GM18520 (cell line): ENCODE measurements around the gene SDK1.
"Not testable (repeated sequence)": the region's sequence is repeated elsewhere in the genome, so short reads cannot be mapped to it uniquely, and the experiment has no call there.

Experiments used
- ATAC-seq: cut with Tn5 transposase; IDR thresholded peaks from one replicate; pipeline ENCODE4 v1.9.1; 2021; ENCODE audit not compliant: unreplicated experiment

SDK1 gene

DNA sequence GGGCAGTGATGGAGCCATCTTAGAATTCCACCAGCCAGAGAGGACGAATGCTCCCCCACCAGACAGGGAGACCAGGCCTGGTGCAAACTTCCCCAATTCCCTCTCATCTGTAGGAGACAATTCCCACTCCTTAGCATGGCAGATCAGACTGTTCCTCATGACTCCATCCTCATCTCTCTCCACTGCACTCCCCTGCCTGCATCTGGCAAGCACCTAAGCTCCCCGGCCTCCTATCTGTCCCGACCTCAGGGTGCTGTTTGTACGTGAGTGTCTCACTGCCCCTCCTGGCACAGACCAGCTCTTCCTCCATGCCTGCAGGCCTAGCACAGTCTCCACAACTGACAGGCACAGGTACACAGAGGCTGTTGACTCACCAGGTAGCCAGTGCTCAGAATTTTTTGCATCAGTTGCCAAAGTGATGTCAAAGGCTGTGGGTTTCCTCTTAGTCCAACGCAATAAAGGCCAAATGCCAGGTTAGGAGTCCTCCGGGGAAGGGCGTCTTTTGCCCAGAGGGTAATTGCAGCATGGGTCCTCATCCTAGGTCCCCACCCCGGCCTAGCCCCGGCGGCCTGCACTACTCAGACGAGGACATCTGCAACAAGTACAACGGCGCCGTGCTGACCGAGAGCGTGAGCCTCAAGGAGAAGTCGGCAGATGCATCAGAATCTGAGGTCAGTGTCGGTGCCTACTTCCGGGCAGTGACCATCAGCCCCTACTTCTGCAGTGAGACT, 944.2 kb downstream of the SDK1 start:
- ATAC-seq = no peak

DNA sequence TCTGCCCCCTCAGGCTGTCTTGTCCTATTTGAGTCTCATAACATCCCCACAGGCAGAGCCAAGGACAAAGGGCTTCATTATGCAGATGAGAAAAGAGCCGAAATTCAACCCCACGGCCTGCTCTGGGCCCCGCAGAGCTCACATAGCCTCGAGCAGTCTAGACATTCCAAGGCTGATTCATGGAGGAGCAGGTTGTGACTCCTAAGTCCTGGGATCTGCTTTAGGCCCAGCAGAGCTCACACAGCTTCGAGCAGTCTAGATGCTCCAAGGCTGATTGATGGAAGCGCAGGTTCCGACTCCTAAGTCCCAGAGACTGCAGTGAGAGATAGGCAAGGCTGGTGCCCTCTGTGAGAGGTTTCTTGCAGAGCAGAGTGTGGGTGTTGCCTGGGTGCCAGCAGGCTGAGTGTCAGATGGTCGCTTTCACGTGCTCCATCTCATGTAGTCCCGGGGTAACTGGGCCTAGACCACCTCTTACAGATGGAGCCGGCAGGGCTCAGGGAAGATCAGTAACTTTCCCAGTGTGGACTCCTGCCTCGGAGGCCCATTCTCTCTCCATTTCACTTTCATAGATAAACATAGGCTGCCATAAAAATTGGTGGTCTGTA, 944.9 kb downstream of the SDK1 start:
- ATAC-seq = no peak

DNA sequence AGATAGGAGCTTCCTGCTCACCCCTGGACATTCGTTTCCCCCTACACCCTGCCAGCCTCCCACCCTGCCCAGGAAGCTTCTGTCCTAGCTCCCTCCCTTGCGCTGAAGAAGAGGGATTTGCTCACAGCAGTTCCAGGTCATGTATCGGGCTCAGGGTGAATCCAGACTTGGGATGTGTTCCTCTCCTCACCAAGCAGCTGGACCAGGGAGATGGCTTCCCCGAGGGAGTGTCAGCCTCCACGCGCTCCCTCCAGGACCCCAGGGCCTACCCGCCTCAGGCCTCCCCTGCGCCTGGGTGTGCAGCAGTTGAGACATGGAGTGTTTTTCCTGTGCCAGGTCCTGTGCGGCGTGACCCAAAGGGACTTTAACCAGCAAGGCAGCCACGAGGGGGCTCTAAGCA, 945.5 kb downstream of the SDK1 start:
- no peak for ATAC-seq

- ATAC-seq = no peak
Observed at GRCh38 chr7:4247106-4247876, 946.2 kb downstream of the SDK1 start.

GRCh38 chr7:4248295-4248694, 947.2 kb downstream of the SDK1 start:
- no peak for ATAC-seq

- ATAC-seq = no peak
Observed at GRCh38 chr7:4249241-4249640, 948.2 kb downstream of the SDK1 start.

- no peak for ATAC-seq
Observed at GRCh38 chr7:4255336-4255735, 954.3 kb downstream of the SDK1 start.

DNA sequence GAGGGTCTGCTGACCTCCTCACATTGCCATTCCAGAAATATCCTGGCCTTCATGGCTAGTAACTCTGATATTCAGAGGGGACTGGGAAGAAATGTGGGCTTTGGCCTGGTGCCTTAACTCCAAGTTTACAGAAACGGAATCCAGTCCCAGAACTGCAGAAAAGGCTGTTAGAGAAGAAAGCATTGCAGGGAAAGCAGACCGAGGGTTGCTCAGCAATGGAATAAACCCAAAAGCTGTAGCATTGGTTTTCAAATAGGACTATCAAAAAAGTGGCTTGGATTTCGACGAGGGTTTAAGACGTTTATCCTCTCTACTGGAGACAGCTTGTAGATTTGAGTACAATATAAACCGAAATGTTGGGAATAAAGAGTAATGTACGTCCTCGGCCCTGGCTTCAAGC, 955.2 kb downstream of the SDK1 start:
- no peak for ATAC-seq

DNA sequence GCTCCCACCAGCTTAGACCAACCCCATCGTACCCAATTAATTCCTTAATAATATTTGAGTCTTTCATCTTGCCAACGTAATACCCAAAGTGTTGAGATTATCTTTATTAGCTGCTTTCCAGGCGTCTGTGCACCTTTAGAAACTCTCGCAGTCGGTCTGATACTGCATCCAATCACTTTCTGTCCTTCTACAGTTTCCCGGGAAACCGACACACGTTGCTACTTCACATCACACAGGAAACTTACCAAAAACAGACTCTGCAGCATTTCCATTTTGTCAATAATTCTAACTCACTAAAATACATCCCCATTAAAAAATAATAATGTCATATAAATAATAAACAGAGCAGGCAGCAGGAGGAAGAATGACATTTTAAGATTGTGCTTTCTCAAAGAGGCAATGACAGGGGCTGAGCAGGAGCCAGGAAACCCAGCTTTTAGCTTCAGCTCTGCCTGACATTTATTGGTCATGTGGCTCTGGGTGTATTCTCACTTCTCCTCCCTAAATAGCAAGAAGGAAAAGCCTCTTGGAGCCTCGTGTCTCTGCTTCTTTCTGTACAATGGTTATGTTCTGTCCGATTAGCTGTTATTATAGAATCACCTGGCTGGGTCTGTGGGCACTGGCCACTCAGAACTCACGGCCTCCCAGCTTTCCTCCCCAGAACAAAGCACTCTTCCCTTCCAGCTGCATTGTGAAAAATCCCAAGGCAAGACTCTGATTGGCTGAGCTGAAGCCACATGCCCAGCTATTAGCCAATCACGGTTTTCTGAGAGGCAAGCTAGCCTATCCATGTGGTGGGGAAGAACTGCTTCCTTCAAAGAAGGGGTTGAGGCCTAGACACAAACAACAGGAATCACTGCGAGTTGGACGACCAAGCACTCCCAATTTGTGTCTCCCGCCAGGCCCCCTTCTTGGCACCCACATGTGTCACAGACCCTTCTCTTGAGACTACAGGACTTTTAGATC, 956.4 kb downstream of the SDK1 start:
- no peak for ATAC-seq

DNA sequence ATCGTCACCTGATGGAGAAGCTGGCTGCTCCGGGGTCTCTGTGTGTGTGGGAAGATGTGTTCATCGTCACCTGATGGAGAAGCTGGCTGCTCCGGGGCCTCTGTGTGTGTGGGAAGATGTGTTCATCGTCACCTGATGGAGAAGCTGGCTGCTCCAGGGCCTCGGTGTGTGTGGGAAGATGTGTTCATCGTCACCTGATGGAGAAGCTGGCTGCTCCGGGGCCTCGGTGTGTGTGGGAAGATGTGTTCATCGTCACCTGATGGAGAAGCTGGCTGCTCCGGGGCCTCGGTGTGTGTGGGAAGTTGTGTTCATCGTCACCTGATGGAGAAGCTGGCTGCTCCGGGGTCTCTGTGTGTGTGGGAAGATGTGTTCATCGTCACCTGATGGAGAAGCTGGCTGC, 959.1 kb downstream of the SDK1 start:
- ATAC-seq = not testable (repeated sequence)

GRCh38 chr7:4260867-4261600, 960.0 kb downstream of the SDK1 start:
- no peak for ATAC-seq

- ATAC-seq = no peak
Observed at GRCh38 chr7:4261601-4261960, 960.5 kb downstream of the SDK1 start.

DNA sequence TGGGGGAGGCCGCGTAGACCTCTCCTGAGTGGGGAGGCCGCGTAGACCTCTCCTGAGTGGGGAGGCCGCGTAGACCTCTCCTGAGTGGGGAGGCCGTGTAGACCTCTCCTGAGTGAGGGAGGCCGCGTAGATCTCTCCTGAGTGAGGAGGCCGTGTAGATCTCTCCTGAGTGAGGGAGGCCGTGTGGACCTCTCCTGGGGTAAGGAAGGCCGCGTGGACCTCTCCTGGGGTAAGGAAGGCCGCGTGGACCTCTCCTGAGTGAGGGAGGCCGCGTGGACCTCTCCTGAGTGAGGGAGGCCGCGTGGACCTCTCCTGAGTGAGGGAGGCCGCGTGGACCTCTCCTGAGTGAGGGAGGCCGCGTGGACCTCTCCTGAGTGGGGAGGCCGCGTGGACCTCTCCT, 963.2 kb downstream of the SDK1 start:
- ATAC-seq = not testable (repeated sequence)

DNA sequence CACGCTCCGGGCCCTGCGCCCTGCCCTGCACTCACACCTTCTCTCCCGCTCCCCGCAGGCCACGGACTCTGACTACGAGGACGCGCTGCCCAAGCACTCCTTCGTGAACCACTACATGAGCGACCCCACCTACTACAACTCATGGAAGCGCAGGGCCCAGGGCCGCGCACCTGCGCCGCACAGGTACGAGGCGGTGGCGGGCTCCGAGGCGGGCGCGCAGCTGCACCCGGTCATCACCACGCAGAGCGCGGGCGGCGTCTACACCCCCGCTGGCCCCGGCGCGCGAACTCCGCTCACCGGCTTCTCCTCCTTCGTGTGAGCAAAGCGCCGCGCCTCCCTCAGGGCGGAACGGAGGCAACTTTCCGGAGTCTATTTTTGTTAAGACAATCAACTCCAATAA, 964.0 kb downstream of the SDK1 start:
- ATAC-seq = no peak

DNA sequence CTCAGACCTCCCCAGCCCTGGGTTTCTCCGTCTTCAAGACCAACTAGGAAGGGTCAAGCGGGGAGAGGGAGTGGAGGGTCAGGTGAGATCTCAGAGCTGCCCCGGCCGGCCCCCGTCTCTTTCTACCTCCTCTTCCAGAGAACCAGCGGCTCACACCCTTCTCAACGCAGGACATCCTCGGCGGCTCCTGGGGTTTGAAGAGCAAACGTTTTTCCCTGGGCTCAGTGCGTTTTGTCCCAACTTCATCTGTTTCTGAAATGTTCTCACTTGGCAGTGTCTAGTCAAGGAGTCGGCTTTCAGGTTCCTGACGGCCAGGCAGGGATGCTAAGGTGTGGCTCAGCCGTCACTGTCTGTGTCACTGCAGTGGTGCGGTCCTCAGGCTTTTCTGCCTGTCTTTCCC, 964.6 kb downstream of the SDK1 start:
- no peak for ATAC-seq

DNA sequence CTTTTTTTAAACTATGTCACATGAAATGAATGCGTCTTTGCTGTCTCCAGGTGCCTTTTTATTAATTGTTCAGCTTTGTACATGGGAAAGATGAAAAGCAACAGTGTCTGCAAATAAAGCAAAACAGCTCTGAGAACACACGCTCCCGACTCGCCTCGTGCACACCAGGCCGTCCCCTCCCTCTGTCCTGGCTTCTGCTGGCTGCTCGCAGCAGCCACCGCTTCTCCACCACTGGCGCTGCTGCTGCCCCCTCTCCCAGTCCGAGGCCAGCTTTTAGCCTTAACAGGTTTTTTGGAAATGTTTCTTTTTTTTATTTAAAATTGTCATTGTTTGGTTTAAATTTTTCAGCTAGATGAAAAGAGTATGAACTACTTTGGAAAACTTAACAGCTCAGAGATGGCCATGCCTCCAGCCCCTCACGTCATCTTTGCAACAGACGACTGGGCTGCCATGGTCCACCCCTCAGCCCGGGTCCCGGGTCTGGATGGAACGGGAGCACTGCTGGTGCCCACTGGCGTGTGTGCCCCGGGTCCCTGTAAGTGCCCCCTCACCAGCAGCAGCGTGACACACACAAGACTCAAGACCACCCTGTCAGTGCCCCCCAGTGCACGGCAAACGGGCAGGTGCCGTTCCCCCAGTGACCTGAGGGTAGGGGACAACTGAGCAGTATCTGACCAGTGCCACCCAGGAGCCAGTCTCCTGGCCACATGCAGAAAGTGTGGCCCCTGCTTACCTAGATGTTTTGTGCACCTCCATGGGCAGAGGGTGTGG, 965.4 kb downstream of the SDK1 start:
- ATAC-seq = no peak

DNA sequence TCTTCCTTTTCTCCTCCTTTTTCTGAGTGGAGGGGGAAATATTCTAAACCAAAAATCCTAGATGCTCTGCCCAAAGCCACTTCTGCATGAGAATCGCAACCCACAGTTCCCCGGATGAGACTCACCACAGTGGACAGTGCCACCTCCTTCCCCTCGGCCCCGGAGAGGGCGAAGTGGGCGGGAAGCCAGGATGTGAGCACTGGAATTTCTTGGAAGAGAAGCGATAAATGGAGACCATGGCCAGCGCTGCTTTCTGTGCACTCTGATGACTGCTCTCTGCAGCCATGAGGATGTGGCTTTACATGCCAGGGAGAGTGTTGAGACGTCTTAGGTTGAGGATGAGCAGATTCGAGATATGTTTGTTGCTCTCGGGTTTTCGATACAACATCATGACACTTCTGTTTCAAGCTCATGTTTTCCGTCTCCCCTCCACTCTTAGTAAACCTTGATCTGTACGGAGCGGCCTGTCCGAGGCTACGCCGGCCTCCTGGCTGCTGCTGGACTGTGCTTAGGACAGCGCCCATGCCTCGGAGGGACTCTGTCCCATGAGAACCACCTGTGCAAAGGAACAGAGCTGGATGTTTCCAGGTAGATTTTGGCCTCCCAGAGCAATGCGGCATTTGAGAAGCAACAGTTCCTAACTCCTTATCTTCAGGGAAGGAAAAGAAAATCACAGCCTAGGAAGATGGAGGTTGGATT, 966.4 kb downstream of the SDK1 start:
- no peak for ATAC-seq

DNA sequence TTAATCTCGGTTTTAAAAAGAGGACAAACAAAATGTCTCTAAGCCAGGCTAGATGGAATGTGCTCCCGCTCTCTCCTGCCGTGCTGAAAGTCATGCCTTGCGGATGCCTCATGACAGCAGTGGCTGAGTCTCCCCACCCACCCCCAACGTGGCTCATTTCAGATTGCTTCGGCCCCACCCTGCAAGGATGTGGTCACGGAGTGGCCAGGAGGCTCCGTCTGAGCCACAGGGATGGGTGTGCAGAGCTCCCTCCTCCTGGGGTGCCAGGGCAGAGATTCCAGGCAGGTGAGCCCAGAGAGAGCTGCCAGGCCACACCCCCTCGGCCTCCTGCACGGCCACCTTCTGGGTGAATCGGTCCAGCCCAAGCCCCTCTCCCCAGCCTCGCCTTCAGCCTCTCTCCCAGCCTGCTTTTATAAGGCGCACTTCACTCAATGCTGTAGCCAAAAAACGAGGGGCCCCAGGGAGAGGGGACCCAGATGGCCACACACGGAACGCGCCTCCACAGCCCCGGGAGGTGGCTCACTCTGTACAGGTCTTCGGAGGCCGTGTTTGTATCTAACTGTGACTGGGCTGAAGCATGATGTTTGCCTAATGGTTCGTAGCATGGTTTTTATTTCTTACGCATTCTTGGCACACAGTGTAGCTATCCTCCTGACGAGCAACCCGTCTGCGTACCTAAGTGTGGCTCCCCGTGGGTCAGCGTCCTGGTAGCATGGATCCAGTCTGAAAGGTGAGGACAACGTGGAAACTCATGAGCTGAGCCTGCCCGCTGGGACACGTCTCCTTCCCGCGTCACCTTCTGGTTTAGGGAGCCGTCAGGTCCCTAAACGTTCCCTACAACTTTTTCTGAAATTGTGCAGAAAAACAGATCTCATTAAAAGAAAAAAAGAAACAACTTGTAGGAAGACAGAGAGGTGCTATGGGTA, 967.3 kb downstream of the SDK1 start:
- no peak for ATAC-seq
